Liver (tissue), 9 donors: ENCODE data around the gene WAC. TPM values are rescaled to one million over a fixed set of nuclear protein-coding genes. Genes with fewer than 3 reads are reported as not detected.

ENCODE experiments used
- DNase-seq: peaks from one replicate; pipeline ENCODE4 v3.0.0-alpha.2; 2017; ENCODE audit warnings: low spot score
- H3K27ac ChIP-seq, 2 donors: one replicate each; pipeline ENCODE4 v1.7.0; 2013; ENCODE audit warnings: inconsistent platforms in 2 of 2, low read length in 2 of 2, control low read depth in 1 of 2, low read depth in 1 of 2, mild to moderate bottlenecking in 1 of 2
- H3K27me3 ChIP-seq, 4 donors: one replicate each; pipeline versions ENCODE4 v1.6.1 to v1.7.0; 2013; ENCODE audit warnings: low read length in 3 of 4, inconsistent platforms in 1 of 4, mild to moderate bottlenecking in 1 of 4, moderate library complexity in 1 of 4; ENCODE audit not compliant: control insufficient read depth in 4 of 4, insufficient read depth in 4 of 4
- H3K36me3 ChIP-seq, 4 donors: one replicate each; pipeline versions ENCODE4 v1.6.1 to v1.7.0; 2013; ENCODE audit warnings: low read length in 3 of 4, mild to moderate bottlenecking in 3 of 4, low read depth in 1 of 4, moderate library complexity in 1 of 4; ENCODE audit not compliant: control insufficient read depth in 4 of 4, insufficient read depth in 3 of 4
- H3K4me1 ChIP-seq, 4 donors: one replicate each; pipeline versions ENCODE4 v1.6.1 to v1.7.0; 2013; ENCODE audit warnings: low read length in 3 of 4, mild to moderate bottlenecking in 3 of 4, moderate library complexity in 1 of 4; ENCODE audit not compliant: control insufficient read depth in 4 of 4, insufficient read depth in 4 of 4
- H3K4me3 ChIP-seq, 3 donors: one replicate each; pipeline versions ENCODE4 v1.6.1 to v1.7.0; 2013; ENCODE audit warnings: low read length in 3 of 3, control low read depth in 1 of 3, low read depth in 1 of 3, mild to moderate bottlenecking in 1 of 3
- H3K9ac ChIP-seq, 2 donors: one replicate each; pipeline ENCODE4 v1.7.0; 2013; ENCODE audit warnings: low read length in 2 of 2, mild to moderate bottlenecking in 2 of 2, moderate library complexity in 2 of 2, control low read depth in 1 of 2, low read depth in 1 of 2
- H3K9me3 ChIP-seq, 4 donors: one replicate each; pipeline versions ENCODE4 v1.6.1 to v1.7.0; 2013; ENCODE audit warnings: low read length in 3 of 4; ENCODE audit not compliant: control insufficient read depth in 4 of 4
- FOXA2 ChIP-seq: IDR thresholded peaks from 2 replicates; pipeline ENCODE4 v1.6.1; 2016; ENCODE audit warnings: antibody characterized with exemption
- JUND ChIP-seq, 2 donors: IDR thresholded peaks; 2 replicates each; pipeline ENCODE4 v1.6.1; 2016; ENCODE audit warnings: antibody characterized with exemption in 2 of 2
- RXRA ChIP-seq, 2 donors: IDR thresholded peaks; 2 replicates each; pipeline ENCODE4 v1.6.1; 2017 to 2018; ENCODE audit warnings: antibody characterized with exemption in 2 of 2, mild to moderate bottlenecking in 1 of 2
- YY1 ChIP-seq: IDR thresholded peaks from 2 replicates; pipeline ENCODE4 v1.6.1; 2016; ENCODE audit warnings: antibody characterized with exemption, mild to moderate bottlenecking
- WGBS: extraction: QIAGEN DNeasy Blood & Tissue Kit; methylation state at CpG from one replicate; pipeline ENCODE4 v1.1.7; 2013; 5-methylcytosine and 5-hydroxymethylcytosine counted together
- polyA plus RNA-seq, 2 donors: library from polyadenylated mRNA; stranded (reverse) in 1 of 2; unstranded in 1 of 2; fragments of 200-250 nt in 1 of 2; fragments of >200 nt in 1 of 2; fragmentation: Nextera tagmentation in 1 of 2; extraction: Ambion mirVana in 1 of 2; gene quantifications; one replicate each; pipeline versions ENCODE4 v1.2.1 to v1.2.3, GENCODE V29; 2013 to 2015
- total RNA-seq, 2 donors: library from RNA; depleted of rRNA; stranded (reverse); fragments of >200 nt; gene quantifications; one replicate each; pipeline ENCODE4 v1.2.3, GENCODE V29; 2014
- TF ChIP-seq, protein P1 (sequence below): IDR thresholded peaks from 2 replicates; pipeline ENCODE4 v1.6.1; 2016; ENCODE audit warnings: antibody characterized with exemption
- TF ChIP-seq, protein P2 (sequence below): fragments of 150-350 bp; IDR thresholded peaks from 2 replicates; pipeline ENCODE4 v1.5.1; 2017; ENCODE audit warnings: improper control_type of control experiment, low read depth, low read length; ENCODE audit not compliant: missing input control
- TF ChIP-seq, protein P3 (sequence below): IDR thresholded peaks from 2 replicates; pipeline ENCODE4 v1.6.1; 2016; ENCODE audit warnings: antibody characterized with exemption
- donor health status: healthy.
- donor health status: healthy.
- donor health status: healthy.
- donor health status: healthy.
- donor health status: healthy.

WAC gene
- total and polyA plus RNA-seq, 4 donors = 20.2 to 48.7 (median 32.0) TPM

DNA sequence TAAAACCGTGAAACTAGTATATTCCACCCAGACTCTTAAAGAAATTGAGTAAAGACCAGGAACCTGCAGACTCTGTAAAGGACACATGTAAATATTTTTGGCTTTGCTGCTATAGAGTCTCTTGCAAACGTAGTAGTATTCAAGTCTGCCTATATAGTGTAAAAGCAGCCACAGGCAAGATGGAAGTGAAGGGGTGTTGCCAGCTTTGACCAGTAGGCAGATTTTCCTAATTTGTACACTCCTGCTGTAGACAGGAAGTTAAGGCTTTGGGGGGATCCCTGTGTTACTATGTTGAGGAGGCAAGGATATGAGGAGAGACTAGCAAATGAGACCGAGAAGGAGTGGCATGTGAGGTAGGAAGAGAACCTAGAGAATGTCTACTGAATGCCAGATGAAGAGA is 27.7 kb downstream of the WAC start:
- no peak overlapping the region for H3K9ac ChIP-seq
- H3K4me1 ChIP-seq = peaks cover 4 to 23% (median 18%) of the 10 kb centered on the region in 4 donors
- no peak overlapping the region for H3K4me3 ChIP-seq
- H3K36me3 ChIP-seq = peaks cover 0 to 5% (median 3%) of the 10 kb centered on the region in 4 donors
- no peak for DNase-seq
- no peak overlapping the region for H3K27ac ChIP-seq
- H3K9me3 ChIP-seq = no peaks in the 10 kb centered on the region
- WGBS = 90% methylated on average over 3 of the region's 3 CpGs
- TF ChIP-seq, protein P1, sequence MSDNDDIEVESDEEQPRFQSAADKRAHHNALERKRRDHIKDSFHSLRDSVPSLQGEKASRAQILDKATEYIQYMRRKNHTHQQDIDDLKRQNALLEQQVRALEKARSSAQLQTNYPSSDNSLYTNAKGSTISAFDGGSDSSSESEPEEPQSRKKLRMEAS = no peak
- TF ChIP-seq YY1 = no peak
- no peak for TF ChIP-seq JUND (IDR thresholded peaks at IDR 0.05)
- TF ChIP-seq, protein P2, sequence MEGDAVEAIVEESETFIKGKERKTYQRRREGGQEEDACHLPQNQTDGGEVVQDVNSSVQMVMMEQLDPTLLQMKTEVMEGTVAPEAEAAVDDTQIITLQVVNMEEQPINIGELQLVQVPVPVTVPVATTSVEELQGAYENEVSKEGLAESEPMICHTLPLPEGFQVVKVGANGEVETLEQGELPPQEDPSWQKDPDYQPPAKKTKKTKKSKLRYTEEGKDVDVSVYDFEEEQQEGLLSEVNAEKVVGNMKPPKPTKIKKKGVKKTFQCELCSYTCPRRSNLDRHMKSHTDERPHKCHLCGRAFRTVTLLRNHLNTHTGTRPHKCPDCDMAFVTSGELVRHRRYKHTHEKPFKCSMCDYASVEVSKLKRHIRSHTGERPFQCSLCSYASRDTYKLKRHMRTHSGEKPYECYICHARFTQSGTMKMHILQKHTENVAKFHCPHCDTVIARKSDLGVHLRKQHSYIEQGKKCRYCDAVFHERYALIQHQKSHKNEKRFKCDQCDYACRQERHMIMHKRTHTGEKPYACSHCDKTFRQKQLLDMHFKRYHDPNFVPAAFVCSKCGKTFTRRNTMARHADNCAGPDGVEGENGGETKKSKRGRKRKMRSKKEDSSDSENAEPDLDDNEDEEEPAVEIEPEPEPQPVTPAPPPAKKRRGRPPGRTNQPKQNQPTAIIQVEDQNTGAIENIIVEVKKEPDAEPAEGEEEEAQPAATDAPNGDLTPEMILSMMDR = no peak
- no peak for TF ChIP-seq RXRA (IDR thresholded peaks at IDR 0.05)
- TF ChIP-seq FOXA2 = no peak
- TF ChIP-seq, protein P3, sequence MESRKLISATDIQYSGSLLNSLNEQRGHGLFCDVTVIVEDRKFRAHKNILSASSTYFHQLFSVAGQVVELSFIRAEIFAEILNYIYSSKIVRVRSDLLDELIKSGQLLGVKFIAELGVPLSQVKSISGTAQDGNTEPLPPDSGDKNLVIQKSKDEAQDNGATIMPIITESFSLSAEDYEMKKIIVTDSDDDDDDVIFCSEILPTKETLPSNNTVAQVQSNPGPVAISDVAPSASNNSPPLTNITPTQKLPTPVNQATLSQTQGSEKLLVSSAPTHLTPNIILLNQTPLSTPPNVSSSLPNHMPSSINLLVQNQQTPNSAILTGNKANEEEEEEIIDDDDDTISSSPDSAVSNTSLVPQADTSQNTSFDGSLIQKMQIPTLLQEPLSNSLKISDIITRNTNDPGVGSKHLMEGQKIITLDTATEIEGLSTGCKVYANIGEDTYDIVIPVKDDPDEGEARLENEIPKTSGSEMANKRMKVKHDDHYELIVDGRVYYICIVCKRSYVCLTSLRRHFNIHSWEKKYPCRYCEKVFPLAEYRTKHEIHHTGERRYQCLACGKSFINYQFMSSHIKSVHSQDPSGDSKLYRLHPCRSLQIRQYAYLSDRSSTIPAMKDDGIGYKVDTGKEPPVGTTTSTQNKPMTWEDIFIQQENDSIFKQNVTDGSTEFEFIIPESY = no peak
- no peaks in the 10 kb centered on the region for H3K27me3 ChIP-seq

DNA sequence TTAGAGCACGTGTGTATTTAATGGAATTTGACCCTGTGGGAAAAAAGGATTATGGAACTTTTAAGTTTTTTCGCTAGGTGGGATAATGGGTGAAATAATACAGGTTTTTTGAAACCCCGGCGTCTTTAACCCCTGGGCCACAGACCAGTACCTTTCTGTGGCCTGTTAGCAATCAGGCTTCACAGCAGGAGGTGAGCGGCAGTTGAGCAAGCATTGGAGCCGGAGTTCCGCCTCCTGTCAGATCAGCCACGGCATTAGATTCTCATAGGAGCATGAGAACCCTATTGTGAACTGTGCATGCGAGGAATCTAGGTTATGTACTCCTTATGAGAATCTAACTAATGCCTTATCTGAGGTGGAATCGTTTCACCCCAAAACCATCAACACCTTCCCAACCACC is 28.6 kb downstream of the WAC start:
- TF ChIP-seq, protein P2 = no peak
- peaks cover 4 to 23% (median 18%) of the 10 kb centered on the region in 4 donors for H3K4me1 ChIP-seq
- WGBS = 96% methylated on average over 10 of the region's 10 CpGs

DNA sequence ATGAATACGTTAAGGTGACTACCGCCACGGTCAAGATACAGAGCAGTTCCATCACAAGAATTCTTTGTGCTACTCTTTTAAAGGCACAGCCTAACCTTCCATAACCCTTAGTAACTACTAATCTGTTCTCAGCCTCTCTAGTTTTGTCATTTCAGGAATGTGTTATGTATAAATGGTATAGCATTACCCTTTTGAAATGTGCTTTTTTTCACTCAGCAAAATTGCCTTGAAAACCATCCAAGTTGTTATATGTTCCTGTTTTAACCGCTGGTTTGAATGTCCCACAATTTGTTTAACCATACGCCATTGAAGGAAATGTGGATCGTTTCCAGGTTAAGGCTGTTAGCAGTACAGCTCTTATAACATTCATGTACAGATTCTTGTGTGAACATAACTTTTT is 32.0 kb downstream of the WAC start:
- Histone ChIP-seq H3K9ac (no peak overlapping the region), H3K27me3 (no peaks in the 10 kb centered on the region), H3K9me3 (no peaks in the 10 kb centered on the region), H3K27ac (no peak overlapping the region), H3K4me1 (peaks cover 4 to 28% (median 20%) of the 10 kb centered on the region in 4 donors), H3K4me3 (no peak overlapping the region), H3K36me3 (peaks cover 0 to 6% (median 1%) of the 10 kb centered on the region in 4 donors)
- WGBS = 57% methylated on average over 6 of the region's 6 CpGs
- DNase-seq = no peak
- TF ChIP-seq, protein P2 = no peak
- no peak for TF ChIP-seq YY1

More for the DNA sequence above, 28.6 kb downstream of the WAC start:
- DNase-seq = no peak
- Histone ChIP-seq H3K4me3 (no peak overlapping the region), H3K27ac (no peak overlapping the region), H3K27me3 (no peaks in the 10 kb centered on the region), H3K9me3 (no peaks in the 10 kb centered on the region), H3K9ac (no peak overlapping the region), H3K36me3 (peaks cover 0 to 5% (median 3%) of the 10 kb centered on the region in 4 donors)
